Neural progenitor cell (in vitro differentiated cells): ENCODE measurements around the gene CDK5.

Experiments
- CTCF ChIP-seq: fragments of 200-600 bp; sonication (generic); IDR thresholded peaks from 2 replicates; pipeline ENCODE4 v1.5.1; 2017; ENCODE audit warnings: antibody characterized with exemption, mild to moderate bottlenecking
- EZH2 ChIP-seq: fragments of 200-600 bp; sonication (generic); IDR thresholded peaks from 2 replicates; pipeline ENCODE4 v1.6.1; 2017; ENCODE audit warnings: antibody characterized with exemption, mild to moderate bottlenecking, moderate library complexity
- EZH2phosphoT487 ChIP-seq: fragments of 200-600 bp; sonication (generic); IDR thresholded peaks from 2 replicates; pipeline ENCODE4 v1.6.1; 2017; ENCODE audit warnings: antibody characterized with exemption

GRCh38 chr7:151040616-151041375 lies 16.9 kb downstream of the CDK5 start:
- TF ChIP-seq CTCF (no peak), EZH2 (no peak), EZH2phosphoT487 (no peak)
